Natural killer cell treated with Interleukin-12 subunit alpha and Interleukin-12 subunit beta and Interleukin-15 and Interleukin-18, amount 100 ng/mL, for 72 hours (primary cell): ENCODE results near the gene NEUROD4. TPM values are rescaled to one million over a fixed set of nuclear protein-coding genes. Genes with fewer than 3 reads are reported as not detected.
"Not testable (repeated sequence)": the region's sequence is repeated elsewhere in the genome, so short reads cannot be mapped to it uniquely, and the experiment has no call there.

ENCODE experiments used
- ATAC-seq, 2 donors: fragments of 150-1000 bp; cut with Tn5 transposase in 1 of 2; sonication (Bioruptor Pico), chemical (Tn5 transposase) in 1 of 2; 2 replicates each; pipeline ENCODE4 v1.10.0; 2021
- DNase-seq: peaks from one replicate; pipeline ENCODE4 v3.0.0; 2022; ENCODE audit warnings: low spot score
- H3K27ac Mint-ChIP-seq, 2 donors: 1 replicate in 1 of 2; 2 replicates in 1 of 2; pipeline ENCODE4 v1.8.0; 2022; ENCODE audit warnings: mixed read lengths in 2 of 2, mild to moderate bottlenecking in 1 of 2, moderate library complexity in 1 of 2
- H3K27me3 Mint-ChIP-seq, 2 donors: 1 replicate in 1 of 2; 2 replicates in 1 of 2; pipeline ENCODE4 v1.8.0; 2022; ENCODE audit warnings: mixed read lengths in 2 of 2
- H3K36me3 Mint-ChIP-seq: one replicate; pipeline ENCODE4 v1.8.0; 2022; ENCODE audit warnings: mixed read lengths
- H3K4me1 Mint-ChIP-seq, 2 donors: 1 replicate in 1 of 2; 2 replicates in 1 of 2; pipeline ENCODE4 v1.8.0; 2022; ENCODE audit warnings: low read depth in 2 of 2, mixed read lengths in 2 of 2, mild to moderate bottlenecking in 1 of 2
- H3K4me3 Mint-ChIP-seq: one replicate; pipeline ENCODE4 v1.8.0; 2022; ENCODE audit warnings: mixed read lengths
- H3K9me3 Mint-ChIP-seq: 2 replicates; pipeline ENCODE4 v1.8.0; 2022; ENCODE audit warnings: mixed read lengths
- total RNA-seq, 2 donors: library from RNA; stranded (reverse); gene quantifications; one replicate each; pipeline ENCODE4 v1.2.3, GENCODE V29; 2022

NEUROD4 gene
- total RNA-seq, result not detected

GRCh38 chr12:55019784-55020183 lies at the start of gene NEUROD4:
NEUROD4 (plus strand) TSS chr12:55019974; CDS start chr12:55026440, 6,466 bp downstream.
- Mint-ChIP-seq H3K4me3 (no peak within 1 kb of the TSS), H3K27me3 (peaks cover 43 to 46% of the 10 kb centered on the region in 2 donors), H3K27ac (no peak within 1 kb of the TSS), H3K36me3 (no peaks in the 10 kb centered on the region), H3K4me1 (peaks cover 7 to 11% of the 10 kb centered on the region in 2 donors), H3K9me3 (no peaks in the 10 kb centered on the region)
- DNase-seq (no peak), ATAC-seq (peak; percentile 58 to 65)

GRCh38 chr12:54970741-54971140 lies 49.0 kb upstream of the NEUROD4 start:
- ATAC-seq (no peak), DNase-seq (no peak)
- no peaks in the 10 kb centered on the region for H3K27me3 Mint-ChIP-seq
- H3K9me3 Mint-ChIP-seq, result no peaks in the 10 kb centered on the region
- no peak overlapping the region for H3K4me3 Mint-ChIP-seq
- peaks cover 19 to 25% of the 10 kb centered on the region in 2 donors for H3K4me1 Mint-ChIP-seq
- H3K27ac Mint-ChIP-seq, result peak overlapping the region in 1 of 2 donors; percentile 35
- H3K36me3 Mint-ChIP-seq, result peaks cover 17% of the 10 kb centered on the region

GRCh38 chr12:54973556-54973955 lies 46.2 kb upstream of the NEUROD4 start:
- H3K4me1 Mint-ChIP-seq, result peaks cover 32 to 35% of the 10 kb centered on the region in 2 donors
- H3K36me3 Mint-ChIP-seq, result peaks cover 24% of the 10 kb centered on the region
- H3K4me3 Mint-ChIP-seq, result no peak overlapping the region
- no peak overlapping the region for H3K27ac Mint-ChIP-seq
- ATAC-seq, result no peak
- no peak for DNase-seq
- no peaks in the 10 kb centered on the region for H3K27me3 Mint-ChIP-seq
- H3K9me3 Mint-ChIP-seq, result no peaks in the 10 kb centered on the region

- no peak overlapping the region for H3K4me3 Mint-ChIP-seq
- no peak overlapping the region for H3K27ac Mint-ChIP-seq
- ATAC-seq (no peak), DNase-seq (no peak)
- H3K4me1 Mint-ChIP-seq, result peaks cover 35 to 40% of the 10 kb centered on the region in 2 donors
- H3K27me3 Mint-ChIP-seq, result no peaks in the 10 kb centered on the region
- H3K36me3 Mint-ChIP-seq, result peaks cover 31% of the 10 kb centered on the region
- no peaks in the 10 kb centered on the region for H3K9me3 Mint-ChIP-seq
These were observed 45.5 kb upstream of the NEUROD4 start for GRCh38 chr12:54974279-54974678.

- H3K9me3 Mint-ChIP-seq, result no peaks in the 10 kb centered on the region
- peak overlapping the region in 1 of 2 donors; percentile 85 for H3K27ac Mint-ChIP-seq
- ATAC-seq, result no peak
- H3K27me3 Mint-ChIP-seq, result no peaks in the 10 kb centered on the region
- H3K4me3 Mint-ChIP-seq, result no peak overlapping the region
- peaks cover 44 to 50% of the 10 kb centered on the region in 2 donors for H3K4me1 Mint-ChIP-seq
- DNase-seq, result no peak
- H3K36me3 Mint-ChIP-seq, result peaks cover 39% of the 10 kb centered on the region
These were observed 44.5 kb upstream of the NEUROD4 start for GRCh38 chr12:54975272-54975671.

GRCh38 chr12:54975875-54976274 lies 43.9 kb upstream of the NEUROD4 start:
- ATAC-seq, result no peak
- no peaks in the 10 kb centered on the region for H3K27me3 Mint-ChIP-seq
- peaks cover 46 to 56% of the 10 kb centered on the region in 2 donors for H3K4me1 Mint-ChIP-seq
- H3K36me3 Mint-ChIP-seq, result peaks cover 43% of the 10 kb centered on the region
- DNase-seq, result no peak
- H3K27ac Mint-ChIP-seq, result peak overlapping the region; percentile 19 to 85
- no peaks in the 10 kb centered on the region for H3K9me3 Mint-ChIP-seq
- H3K4me3 Mint-ChIP-seq, result no peak overlapping the region

- Mint-ChIP-seq H3K4me1 (peaks cover 57 to 68% of the 10 kb centered on the region in 2 donors), H3K4me3 (peak overlapping the region; percentile 6), H3K27me3 (no peaks in the 10 kb centered on the region), H3K9me3 (no peaks in the 10 kb centered on the region), H3K27ac (peak overlapping the region in 1 of 2 donors; percentile 25), H3K36me3 (peaks cover 53% of the 10 kb centered on the region)
- ATAC-seq, result no peak
- DNase-seq, result no peak
These were observed 42.6 kb upstream of the NEUROD4 start for GRCh38 chr12:54977155-54977554.

GRCh38 chr12:54977857-54978256 lies 41.9 kb upstream of the NEUROD4 start:
- H3K36me3 Mint-ChIP-seq, result peaks cover 60% of the 10 kb centered on the region
- peak overlapping the region; percentile 65 for H3K4me3 Mint-ChIP-seq
- no peaks in the 10 kb centered on the region for H3K9me3 Mint-ChIP-seq
- H3K27me3 Mint-ChIP-seq, result no peaks in the 10 kb centered on the region
- DNase-seq (no peak), ATAC-seq (no peak)
- H3K4me1 Mint-ChIP-seq, result peaks cover 64 to 75% of the 10 kb centered on the region in 2 donors
- peak overlapping the region; percentile 12 to 25 for H3K27ac Mint-ChIP-seq

GRCh38 chr12:54980341-54980740 lies 39.4 kb upstream of the NEUROD4 start:
- Mint-ChIP-seq H3K4me1 (peaks cover 86 to 96% of the 10 kb centered on the region in 2 donors), H3K9me3 (no peaks in the 10 kb centered on the region), H3K4me3 (peak overlapping the region; percentile 70), H3K36me3 (peaks cover 49% of the 10 kb centered on the region), H3K27ac (peak overlapping the region; percentile 54 to 89), H3K27me3 (no peaks in the 10 kb centered on the region)
- DNase-seq (no peak), ATAC-seq (no peak)

- Mint-ChIP-seq H3K4me3 (peak overlapping the region; percentile 73), H3K27ac (peak overlapping the region; percentile 86 to 89), H3K4me1 (peaks cover 78 to 90% of the 10 kb centered on the region in 2 donors), H3K9me3 (no peaks in the 10 kb centered on the region), H3K27me3 (no peaks in the 10 kb centered on the region), H3K36me3 (peaks cover 44% of the 10 kb centered on the region)
- DNase-seq (no peak), ATAC-seq (peak in 1 of 2 donors; percentile 25)
These were observed 38.0 kb upstream of the NEUROD4 start for GRCh38 chr12:54981796-54982195.

- ATAC-seq (no peak), DNase-seq (no peak)
- Mint-ChIP-seq H3K9me3 (no peaks in the 10 kb centered on the region), H3K4me3 (peak overlapping the region; percentile 73), H3K4me1 (peaks cover 63 to 72% of the 10 kb centered on the region in 2 donors), H3K27me3 (no peaks in the 10 kb centered on the region), H3K36me3 (peaks cover 41% of the 10 kb centered on the region), H3K27ac (peak overlapping the region; percentile 86 to 89)
These were observed 36.2 kb upstream of the NEUROD4 start for GRCh38 chr12:54983536-54984101.

- Mint-ChIP-seq H3K9me3 (no peaks in the 10 kb centered on the region), H3K27ac (peak within 1 kb of the TSS; percentile 86 to 89), H3K27me3 (no peaks in the 10 kb centered on the region), H3K4me3 (peak within 1 kb of the TSS; percentile 73), H3K4me1 (peaks cover 54 to 62% of the 10 kb centered on the region in 2 donors), H3K36me3 (peaks cover 29% of the 10 kb centered on the region)
- ATAC-seq (peak; percentile 98 to 99), DNase-seq (peak; percentile 90)
These were observed 35.0 kb upstream of the NEUROD4 start, which contains the start of gene TESPA1 for GRCh38 chr12:54984658-54985376. TESPA1 (minus strand) TSS chr12:54984762; CDS start chr12:54974562, 10,200 bp downstream.

GRCh38 chr12:54986773-54987172 lies 33.0 kb upstream of the NEUROD4 start:
- not testable (repeated sequence) for DNase-seq, ATAC-seq, H3K4me3 Mint-ChIP-seq, H3K9me3 Mint-ChIP-seq, H3K27me3 Mint-ChIP-seq
- peaks cover 56 to 60% of the 10 kb centered on the region in 2 donors for H3K4me1 Mint-ChIP-seq
- peaks cover 17% of the 10 kb centered on the region for H3K36me3 Mint-ChIP-seq
- H3K27ac Mint-ChIP-seq, result peak overlapping the region in 1 of 2 donors; percentile 18

- no peaks in the 10 kb centered on the region for H3K9me3 Mint-ChIP-seq
- H3K36me3 Mint-ChIP-seq, result peaks cover 8% of the 10 kb centered on the region
- no peaks in the 10 kb centered on the region for H3K27me3 Mint-ChIP-seq
- DNase-seq, result no peak
- peaks cover 49 to 54% of the 10 kb centered on the region in 2 donors for H3K4me1 Mint-ChIP-seq
- H3K4me3 Mint-ChIP-seq, result no peak overlapping the region
- peak overlapping the region in 1 of 2 donors; percentile 47 for H3K27ac Mint-ChIP-seq
- no peak for ATAC-seq
These were observed 32.1 kb upstream of the NEUROD4 start for GRCh38 chr12:54987611-54988231.
